Spleen (tissue), 7 donors: ENCODE results near the gene CITED2.

Experiments used
- CTCF ChIP-seq, 11 experiments: fragments of 200-600 bp in 7 of 11; fragments of 450-650 bp in 4 of 11; sonication (generic) in 4 of 11; IDR thresholded peaks in 8 of 11; conservative IDR thresholded peaks in 3 of 11; 1 replicate in 7 of 11; 2 replicates in 4 of 11; pipeline versions ENCODE4 v1.4.0 to v1.8.0; 2016 to 2021; ENCODE audit warnings: antibody characterized with exemption in 11 of 11, inconsistent platforms in 4 of 11, mild to moderate bottlenecking in 1 of 11
- POLR2A ChIP-seq, 3 donors: fragments of 450-650 bp; IDR thresholded peaks; one replicate each; pipeline ENCODE4 v1.5.1; 2017; ENCODE audit warnings: antibody characterized with exemption in 3 of 3, mild to moderate bottlenecking in 1 of 3
- donor health status: DM: no; HTN: no; CAD: no; lungs with moderate emphysema.
- donor health status: DM: no; HTN: no; CAD: no.
- donor health status: DM: no; HTN: no; CAD: no.

GRCh38 chr6:139368661-139369060 lies 5.8 kb downstream of the CITED2 start:
- TF ChIP-seq CTCF (IDR thresholded peaks at IDR 0.05 in 8 of 11, conservative IDR thresholded peaks at IDR 0.05 in 3 of 11) (no peak), POLR2A (IDR thresholded peaks at IDR 0.05) (no peak)
